Keratinocyte (primary cell): ENCODE measurements around the gene TXNRD2. TPM values are rescaled to one million over a fixed set of nuclear protein-coding genes. Genes with fewer than 3 reads are reported as not detected.

Source experiments
- DNase-seq: peaks from one replicate; pipeline ENCODE4 v3.0.0-alpha.2; 2011; ENCODE audit warnings: low read depth, missing footprints, low spot score
- FAIRE-seq: peaks from 2 replicates; lab custom pipeline; 2011; peaks lifted over from hg19 to GRCh38; lab: Jason Lieb, UNC
- H2AFZ ChIP-seq: 2 replicates; pipeline ENCODE4 v1.6.0; 2012; ENCODE audit warnings: low read length, control low read depth, inconsistent platforms; ENCODE audit not compliant: control insufficient read depth
- H3K27ac ChIP-seq: 2 replicates; pipeline ENCODE4 v1.5.1; 2011; ENCODE audit warnings: low read length; ENCODE audit not compliant: control insufficient read depth, insufficient read depth
- H3K27me3 ChIP-seq: 3 replicates; pipeline ENCODE4 v1.6.0; 2011; ENCODE audit warnings: low read length; ENCODE audit not compliant: control insufficient read depth, insufficient read depth; ENCODE audit errors: extremely low read depth
- H3K36me3 ChIP-seq, 2 experiments: 2 replicates in 1 of 2; 3 replicates in 1 of 2; pipeline ENCODE4 v1.5.1; 2011; ENCODE audit warnings: low read length in 2 of 2, mild to moderate bottlenecking in 1 of 2; ENCODE audit not compliant: control insufficient read depth in 2 of 2, insufficient read depth in 2 of 2; ENCODE audit errors: extremely low read depth in 1 of 2
- H3K4me1 ChIP-seq: 3 replicates; pipeline ENCODE4 v1.5.1; 2011; ENCODE audit warnings: low read length; ENCODE audit not compliant: control insufficient read depth, insufficient read depth; ENCODE audit errors: extremely low read depth
- H3K4me2 ChIP-seq: 3 replicates; pipeline ENCODE4 v1.6.0; 2011; ENCODE audit warnings: low read depth, low read length; ENCODE audit not compliant: control insufficient read depth, insufficient read depth; ENCODE audit errors: extremely low read depth
- H3K4me3 ChIP-seq, 3 experiments: fragments of 200-600 bp in 1 of 3; sonication (generic) in 1 of 3; 2 replicates in 2 of 3; 3 replicates in 1 of 3; pipeline ENCODE4 v1.5.1; 2011 to 2016; ENCODE audit warnings: low read length in 3 of 3, mild to moderate bottlenecking in 3 of 3, control low read depth in 2 of 3, inconsistent platforms in 1 of 3, low read depth in 1 of 3, mixed read lengths in 1 of 3, mixed run types in 1 of 3, moderate library complexity in 1 of 3; ENCODE audit not compliant: control insufficient read depth in 2 of 3, insufficient read depth in 2 of 3; ENCODE audit errors: extremely low read depth in 1 of 3
- H3K79me2 ChIP-seq: 2 replicates; pipeline ENCODE4 v1.6.0; 2012; ENCODE audit warnings: low read length; ENCODE audit not compliant: control insufficient read depth, insufficient read depth
- H3K9ac ChIP-seq: 3 replicates; pipeline ENCODE4 v1.6.0; 2011; ENCODE audit warnings: low read length; ENCODE audit not compliant: control insufficient read depth, insufficient read depth; ENCODE audit errors: extremely low read depth
- H3K9me1 ChIP-seq: 3 replicates; pipeline ENCODE4 v1.6.0; 2011; ENCODE audit warnings: low read length; ENCODE audit not compliant: control insufficient read depth, insufficient read depth; ENCODE audit errors: extremely low read depth
- H3K9me3 ChIP-seq: 2 replicates; pipeline ENCODE4 v1.5.1; 2012; ENCODE audit warnings: low read depth, low read length; ENCODE audit not compliant: control insufficient read depth
- H4K20me1 ChIP-seq: 3 replicates; pipeline ENCODE4 v1.6.0; 2011; ENCODE audit warnings: low read length; ENCODE audit not compliant: control insufficient read depth, insufficient read depth; ENCODE audit errors: extremely low read depth
- CTCF ChIP-seq, 3 experiments: IDR thresholded peaks in 1 of 3; conservative IDR thresholded peaks in 1 of 3; optimal IDR thresholded peaks in 1 of 3; 2 replicates in 2 of 3; 3 replicates in 1 of 3; pipeline versions ENCODE3 to v1.5.1; 2011; ENCODE audit warnings: low read length in 3 of 3, mild to moderate bottlenecking in 3 of 3, moderate library complexity in 2 of 3, control low read depth in 1 of 3, inconsistent platforms in 1 of 3; ENCODE audit not compliant: insufficient read depth in 2 of 3; ENCODE audit errors: extremely low read depth in 1 of 3
- EZH2 ChIP-seq: IDR thresholded peaks from one replicate; pipeline ENCODE4 v1.6.1; 2012; ENCODE audit warnings: inconsistent platforms, mild to moderate bottlenecking, low read length, moderate library complexity
- dilution Hi-C: fragments of 300-500 bp; cut with MboI; formaldehyde crosslinking; loops from one replicate; pipeline ENCODE4 v1.7.0; 2020; ENCODE audit warnings: low sequenced_read_pairs; ENCODE audit not compliant: extremely low pct_ligation_motif_present
- polyA plus RNA-seq, 5 experiments: library from polyadenylated mRNA; depleted of rRNA in 3 of 5; stranded (reverse) in 3 of 5; stranded (forward) in 1 of 5; unstranded in 1 of 5; fragments of >200 nt; gene quantifications; 1 replicate in 1 of 5; 2 replicates in 3 of 5; 3 replicates in 1 of 5; pipeline versions ENCODE4 v1.2.1 to v1.2.3, GENCODE V29; 2011 to 2012; ENCODE audit warnings: missing spikeins in 2 of 5, low read depth in 1 of 5, low replicate concordance in 1 of 5

TXNRD2 gene
- polyA plus RNA-seq, 1 donor (not counting 4 experiments of a cell fraction or from before 2014, with no cell fraction given): 16.0 TPM

GRCh38 chr22:19974935-19975706, 33.5 kb upstream of the TXNRD2 start:
- Histone ChIP-seq H3K4me3 (no peak overlapping the region), H4K20me1 (peaks cover 5% of the 10 kb centered on the region), H3K79me2 (no peaks in the 10 kb centered on the region), H2AFZ (no peak overlapping the region), H3K27me3 (no peaks in the 10 kb centered on the region), H3K36me3 (peaks cover 8 to 9% of the 10 kb centered on the region in 2 experiments), H3K9me1 (peaks cover 3% of the 10 kb centered on the region), H3K9ac (no peak overlapping the region), H3K27ac (no peak overlapping the region), H3K4me1 (peaks cover 18% of the 10 kb centered on the region), H3K9me3 (no peaks in the 10 kb centered on the region), H3K4me2 (no peak overlapping the region)
- FAIRE-seq (peak; percentile 63), DNase-seq (no peak)
- dilution Hi-C loops: no loop called here
- no peak for TF ChIP-seq CTCF (optimal IDR thresholded peaks at IDR 0.05 in 1 of 3, IDR thresholded peaks at IDR 0.05 in 1 of 3, conservative IDR thresholded peaks at IDR 0.05 in 1 of 3; ENCODE audit: extremely low read depth in 1 of 3, insufficient read depth in 2 of 3, low read length in 3 of 3)
- TF ChIP-seq EZH2: no peak

- Histone ChIP-seq H3K9me1 (peaks cover 3% of the 10 kb centered on the region), H3K4me3 (no peak overlapping the region), H3K9me3 (no peaks in the 10 kb centered on the region), H3K9ac (no peak overlapping the region), H3K4me1 (peaks cover 18% of the 10 kb centered on the region), H3K36me3 (peaks cover 8 to 11% of the 10 kb centered on the region in 2 experiments), H3K27ac (no peak overlapping the region), H3K27me3 (no peaks in the 10 kb centered on the region), H3K4me2 (no peak overlapping the region), H3K79me2 (no peaks in the 10 kb centered on the region), H4K20me1 (peaks cover 5% of the 10 kb centered on the region), H2AFZ (no peak overlapping the region)
- dilution Hi-C loops: no loop called here
- no peak for FAIRE-seq
- DNase-seq: no peak
- TF ChIP-seq EZH2 (no peak), CTCF (optimal IDR thresholded peaks at IDR 0.05 in 1 of 3, IDR thresholded peaks at IDR 0.05 in 1 of 3, conservative IDR thresholded peaks at IDR 0.05 in 1 of 3; ENCODE audit: extremely low read depth in 1 of 3, insufficient read depth in 2 of 3, low read length in 3 of 3) (no peak)
Observed at GRCh38 chr22:19974268-19974861, 32.7 kb upstream of the TXNRD2 start.
